Aorta (tissue), 5 donors: ENCODE results near the gene POU2AF1. TPM values are rescaled to one million over a fixed set of nuclear protein-coding genes. Genes with fewer than 3 reads are reported as not detected.
A peak's percentile ranks its signal among the peaks of the same experiment; 100 is the strongest.

Experiments used
- ATAC-seq: fragments of 200-7000 bp; cut with Tn5 transposase; one replicate; pipeline ENCODE4 v1.9.1; 2022; ENCODE audit warnings: moderate library complexity; ENCODE audit not compliant: low FRiP score
- DNase-seq, 2 donors: peaks; one replicate each; pipeline ENCODE4 v3.0.0-alpha.2; 2020
- H3K27ac ChIP-seq, 2 donors: one replicate each; pipeline ENCODE4 v1.5.1; 2013; ENCODE audit warnings: low read length in 2 of 2, mild to moderate bottlenecking in 2 of 2, moderate library complexity in 2 of 2, control low read depth in 1 of 2, inconsistent platforms in 1 of 2, low read depth in 1 of 2
- H3K27me3 ChIP-seq, 2 donors: one replicate each; pipeline ENCODE4 v1.6.1; 2013; ENCODE audit warnings: control low read depth in 1 of 2, low read length in 1 of 2, mild to moderate bottlenecking in 1 of 2, moderate library complexity in 1 of 2; ENCODE audit not compliant: insufficient read depth in 2 of 2, control insufficient read depth in 1 of 2
- H3K36me3 ChIP-seq, 2 donors: one replicate each; pipeline ENCODE4 v1.6.1; 2013; ENCODE audit warnings: control low read depth in 1 of 2, low read length in 1 of 2, mild to moderate bottlenecking in 1 of 2; ENCODE audit not compliant: insufficient read depth in 2 of 2, control insufficient read depth in 1 of 2
- H3K4me1 ChIP-seq, 2 donors: one replicate each; pipeline ENCODE4 v1.6.1; 2013; ENCODE audit warnings: low read length in 2 of 2, control low read depth in 1 of 2, mild to moderate bottlenecking in 1 of 2, moderate library complexity in 1 of 2; ENCODE audit not compliant: insufficient read depth in 2 of 2, control insufficient read depth in 1 of 2
- H3K4me3 ChIP-seq, 2 donors: one replicate each; pipeline ENCODE4 v1.5.1; 2013; ENCODE audit warnings: low read length in 2 of 2, control low read depth in 1 of 2, mild to moderate bottlenecking in 1 of 2
- H3K9me3 ChIP-seq: one replicate; pipeline ENCODE4 v1.6.1; 2013; ENCODE audit warnings: mild to moderate bottlenecking, low read length; ENCODE audit not compliant: control insufficient read depth
- WGBS, 2 donors: extraction: QIAGEN DNeasy Blood & Tissue Kit; methylation state at CpG; one replicate each; pipeline ENCODE4 v1.1.7; 2013; 5-methylcytosine and 5-hydroxymethylcytosine counted together
- intact Hi-C, 2 donors: fragments of 100-400 bp; cut with DNase I; formaldehyde crosslinking; loops; one replicate each; pipeline versions ENCODE4 v1.14.2 to v1.15.0; 2022
- polyA plus RNA-seq, 2 donors: library from polyadenylated mRNA; stranded (reverse); fragments of 200-250 nt; gene quantifications; one replicate each; pipeline ENCODE4 v1.2.3, GENCODE V29; 2013
- total RNA-seq, 2 donors: library from RNA; stranded (reverse); fragmentation: NEBNext Ultra II Directional; extraction: Animal tissue kit (Norgen Biotek cat#: 25700); gene quantifications; one replicate each; pipeline ENCODE4 v1.2.1, GENCODE V29; 2021
- donor health status: healthy with polysubstance abuse.
- donor health status: Bipolar disorder and iron deficiency.
- donor health status: DM: no; HTN: no; CAD: no.
- donor health status: DM: no; HTN: no; CAD: no.
- donor health status: DM: yes; HTN: yes; CAD: no.

The POU2AF1 gene
- total and polyA plus RNA-seq, 4 donors, result 0.05 to 1.2 (median 0.54) TPM

DNA sequence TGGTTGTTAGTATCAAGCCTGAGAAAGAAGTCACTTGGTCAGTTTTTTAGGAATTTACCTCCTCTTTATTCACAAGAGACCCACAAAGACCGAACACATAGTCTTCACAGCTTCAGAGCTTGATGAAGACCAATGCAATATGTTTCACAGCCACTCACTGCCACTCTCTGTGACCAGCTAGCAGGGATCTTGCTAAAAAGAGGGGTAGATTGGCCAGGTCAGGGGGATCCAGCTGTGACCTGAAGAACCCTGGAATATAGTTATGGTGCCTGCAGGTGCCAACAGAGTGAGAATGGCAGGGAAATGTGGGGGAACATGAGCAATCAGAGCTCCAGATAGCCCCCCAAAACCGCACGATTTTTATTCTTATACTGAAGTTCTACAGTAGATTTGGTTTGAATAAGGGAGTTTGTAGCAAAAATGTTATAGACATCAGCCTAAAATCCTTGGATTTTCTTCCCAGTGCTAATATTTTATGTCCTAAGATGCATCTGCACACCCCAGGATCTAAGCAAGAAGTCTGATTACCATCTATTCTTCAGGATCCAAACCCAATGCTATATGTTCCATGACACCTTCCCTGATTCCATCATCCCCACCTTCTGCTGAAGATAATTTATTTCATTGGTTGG lies 8.7 kb downstream of the POU2AF1 start:
- DNase-seq, result no peak
- no peaks in the 10 kb centered on the region for H3K27me3 ChIP-seq
- H3K9me3 ChIP-seq, result no peaks in the 10 kb centered on the region
- intact Hi-C loops, result no loop called here
- H3K4me1 ChIP-seq, result no peaks in the 10 kb centered on the region
- H3K36me3 ChIP-seq, result no peaks in the 10 kb centered on the region
- no peak overlapping the region for H3K27ac ChIP-seq
- H3K4me3 ChIP-seq, result no peak overlapping the region
- 92 to 94% methylated on average over 3 of the region's 3 CpGs for WGBS, 2 donors
- no peak for ATAC-seq

DNA sequence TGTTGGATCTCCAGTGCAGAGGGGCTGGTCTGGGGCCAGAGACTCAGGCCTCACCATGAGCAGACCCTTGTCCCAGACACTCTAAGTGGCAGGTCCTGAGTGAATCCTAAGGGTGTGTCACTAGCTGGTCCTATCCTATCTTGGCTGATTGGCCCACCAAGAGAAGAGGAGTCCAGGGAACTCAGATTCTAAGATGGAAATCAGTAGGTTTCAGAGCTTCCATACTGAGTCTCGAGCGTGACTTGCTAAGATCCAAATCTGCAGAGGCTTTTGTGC lies 10.9 kb downstream of the POU2AF1 start:
- ATAC-seq (peak; percentile 21), DNase-seq (no peak)
- Histone ChIP-seq H3K36me3 (no peaks in the 10 kb centered on the region), H3K27me3 (no peaks in the 10 kb centered on the region), H3K4me1 (no peaks in the 10 kb centered on the region), H3K9me3 (no peaks in the 10 kb centered on the region), H3K27ac (no peak overlapping the region), H3K4me3 (no peak overlapping the region)
- 92 to 97% methylated on average over 2 of the region's 2 CpGs for WGBS, 2 donors
- intact Hi-C loops, result no loop called here

DNA sequence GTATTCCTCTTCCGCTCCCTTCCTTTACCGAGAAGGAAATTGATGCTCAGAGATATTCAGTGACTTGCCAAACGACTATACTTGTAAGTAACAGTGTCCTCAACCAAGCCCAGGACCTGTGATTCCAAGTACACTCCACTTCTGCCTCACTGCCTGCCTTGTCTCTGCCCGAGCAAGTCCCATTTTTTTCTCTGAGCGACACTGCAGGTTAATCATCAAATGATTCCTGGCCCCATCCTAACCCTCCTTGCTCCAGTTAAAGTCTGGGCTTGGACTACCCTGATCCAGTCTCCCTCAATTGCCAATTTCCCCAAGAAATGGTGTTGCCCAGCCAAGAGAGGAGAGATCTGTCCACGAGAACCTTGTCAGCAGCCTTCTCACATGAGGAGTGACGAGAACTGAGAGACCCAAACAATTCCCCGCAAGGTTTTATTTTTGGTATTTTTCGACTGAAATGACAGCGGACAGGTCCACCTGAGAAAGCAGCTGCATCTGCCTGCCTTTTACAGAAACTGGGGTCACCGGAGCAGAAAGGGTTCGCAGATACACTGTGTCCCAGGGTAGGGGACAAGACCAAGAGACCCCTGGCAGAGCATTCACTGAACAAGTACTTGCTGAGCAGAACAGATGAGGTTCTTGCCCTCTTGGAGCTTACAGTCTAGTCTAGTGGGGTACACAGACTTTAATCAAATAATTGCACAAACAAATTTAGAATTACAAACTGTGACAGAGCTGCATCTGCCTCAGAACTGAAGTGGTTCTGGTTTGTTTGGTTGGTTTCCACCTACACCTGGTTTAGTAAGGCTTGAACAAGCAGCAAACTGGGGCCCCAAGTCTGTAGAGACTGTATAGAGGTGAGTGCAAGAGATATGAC lies 11.4 kb downstream of the POU2AF1 start:
- intact Hi-C loops, result no loop called here
- Histone ChIP-seq H3K4me1 (no peaks in the 10 kb centered on the region), H3K9me3 (no peaks in the 10 kb centered on the region), H3K4me3 (no peak overlapping the region), H3K36me3 (no peaks in the 10 kb centered on the region), H3K27ac (no peak overlapping the region), H3K27me3 (no peaks in the 10 kb centered on the region)
- no peak for DNase-seq
- 94% methylated on average over 12 of the region's 12 CpGs for WGBS, 2 donors
- ATAC-seq, result no peak

DNA sequence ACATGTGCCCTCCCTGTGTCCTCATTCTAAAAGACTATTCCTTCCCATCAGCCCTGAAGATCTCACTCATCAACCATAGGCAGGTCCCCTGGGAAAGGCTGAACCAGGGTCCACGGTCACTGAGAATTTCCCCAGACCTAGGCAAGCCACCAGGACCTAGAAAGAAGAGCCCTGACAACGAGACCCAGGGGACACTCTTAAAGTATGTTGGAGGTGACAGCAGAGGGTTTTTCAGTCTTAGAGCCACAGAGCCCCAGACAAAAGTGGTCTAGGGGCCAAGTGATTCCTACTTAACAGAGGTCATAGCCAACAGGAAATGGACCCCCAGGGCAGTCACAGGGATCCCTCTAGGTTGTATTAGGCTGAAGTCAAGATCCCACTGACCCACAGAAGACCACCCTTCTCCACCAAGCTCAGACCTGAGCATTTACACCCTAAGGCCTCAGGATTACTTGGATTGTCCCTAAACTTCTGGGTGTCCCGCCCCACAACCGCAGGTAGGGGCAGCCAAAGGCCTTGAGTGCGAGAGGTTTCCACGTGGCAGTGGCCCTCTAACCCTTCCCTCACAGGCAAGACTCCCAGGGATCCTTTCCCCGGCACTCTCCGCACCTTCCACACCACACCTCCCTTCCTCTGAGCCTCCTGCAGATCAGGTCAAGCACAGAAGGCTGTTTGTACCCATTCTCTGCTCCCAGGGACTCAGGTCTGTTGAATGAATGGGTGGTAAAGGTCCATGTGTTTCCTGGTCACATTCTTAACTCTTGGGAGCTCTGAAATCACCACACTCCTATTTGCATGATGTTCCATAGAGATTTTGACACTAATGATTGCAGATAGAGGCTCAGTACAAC lies 12.3 kb downstream of the POU2AF1 start:
- no peak overlapping the region for H3K4me3 ChIP-seq
- no peak overlapping the region for H3K27ac ChIP-seq
- intact Hi-C loops, result no loop called here
- 95% methylated on average over 8 of the region's 8 CpGs for WGBS, 2 donors
- DNase-seq (no peak), ATAC-seq (no peak)
- no peaks in the 10 kb centered on the region for H3K27me3 ChIP-seq
- no peaks in the 10 kb centered on the region for H3K4me1 ChIP-seq
- no peaks in the 10 kb centered on the region for H3K36me3 ChIP-seq
- no peaks in the 10 kb centered on the region for H3K9me3 ChIP-seq

DNA sequence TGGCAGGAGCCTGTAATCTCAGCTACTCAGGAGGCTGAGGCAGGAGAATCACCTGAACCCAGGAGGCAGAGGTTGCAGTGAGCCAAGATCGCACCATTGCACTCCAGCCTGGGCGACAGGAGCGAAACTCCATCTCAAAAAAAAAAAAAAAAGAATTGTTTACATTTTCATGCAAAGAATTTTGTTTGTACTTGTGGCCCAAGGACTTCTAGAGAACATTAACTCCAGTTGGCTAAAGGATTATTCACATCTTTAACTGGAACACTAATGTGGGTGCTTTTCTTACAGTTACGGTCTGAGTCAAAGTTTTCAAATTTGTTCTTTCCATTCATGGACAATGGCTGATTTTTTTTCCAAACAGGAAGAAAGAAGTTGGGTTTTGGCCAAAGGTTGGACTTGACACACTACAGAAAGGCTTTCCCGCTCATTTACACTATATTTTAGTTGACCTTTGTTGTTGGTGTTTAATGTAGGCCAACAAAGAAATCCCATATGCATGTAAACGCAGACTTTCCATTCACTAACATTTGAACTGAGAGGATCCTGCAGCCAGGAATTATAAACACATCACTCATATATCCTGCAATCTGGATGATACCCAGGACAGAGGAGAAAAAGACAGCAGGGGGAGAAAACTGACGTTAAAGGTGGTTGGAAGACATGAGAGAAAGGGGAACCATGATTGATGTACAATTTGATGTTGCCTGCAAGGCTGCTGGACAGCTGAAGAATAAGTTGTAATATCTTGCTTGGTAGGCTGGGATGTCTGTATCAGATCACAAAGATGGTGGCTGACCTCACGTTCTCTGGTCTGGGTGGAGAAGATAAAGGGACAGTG lies 13.1 kb downstream of the POU2AF1 start:
- Histone ChIP-seq H3K27me3 (no peaks in the 10 kb centered on the region), H3K27ac (no peak overlapping the region), H3K4me3 (no peak overlapping the region), H3K4me1 (no peaks in the 10 kb centered on the region), H3K9me3 (no peaks in the 10 kb centered on the region), H3K36me3 (no peaks in the 10 kb centered on the region)
- 85 to 86% methylated on average over 8 of the region's 8 CpGs for WGBS, 2 donors
- DNase-seq, result no peak
- ATAC-seq, result no peak
- intact Hi-C loops, result no loop called here

DNA sequence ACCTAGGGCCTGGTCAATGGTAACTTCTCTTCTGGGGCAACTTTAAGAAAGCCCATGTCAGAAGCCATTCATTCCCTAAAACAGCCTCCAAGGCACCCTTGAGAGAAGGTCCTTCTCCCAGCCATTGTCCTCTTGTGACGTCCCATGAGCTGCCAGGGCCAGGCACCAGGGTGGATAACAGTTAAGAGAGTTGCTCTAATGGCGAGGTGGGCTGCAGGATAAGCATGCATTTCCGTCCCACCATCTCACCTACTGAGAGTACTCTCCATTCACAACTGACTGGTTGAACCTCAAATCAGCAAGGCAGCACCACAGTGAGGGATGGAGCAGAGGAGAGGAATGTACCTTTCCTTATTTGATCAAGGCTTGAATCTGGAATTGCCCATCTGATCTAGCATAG lies 14.6 kb downstream of the POU2AF1 start:
- WGBS, 2 donors, result 96 to 98% methylated on average over 3 of the region's 3 CpGs
- DNase-seq, result no peak
- no peaks in the 10 kb centered on the region for H3K36me3 ChIP-seq
- no peak overlapping the region for H3K27ac ChIP-seq
- no peaks in the 10 kb centered on the region for H3K9me3 ChIP-seq
- H3K4me3 ChIP-seq, result no peak overlapping the region
- no peak for ATAC-seq
- intact Hi-C loops, result no loop called here
- H3K27me3 ChIP-seq, result no peaks in the 10 kb centered on the region
- H3K4me1 ChIP-seq, result no peaks in the 10 kb centered on the region

DNA sequence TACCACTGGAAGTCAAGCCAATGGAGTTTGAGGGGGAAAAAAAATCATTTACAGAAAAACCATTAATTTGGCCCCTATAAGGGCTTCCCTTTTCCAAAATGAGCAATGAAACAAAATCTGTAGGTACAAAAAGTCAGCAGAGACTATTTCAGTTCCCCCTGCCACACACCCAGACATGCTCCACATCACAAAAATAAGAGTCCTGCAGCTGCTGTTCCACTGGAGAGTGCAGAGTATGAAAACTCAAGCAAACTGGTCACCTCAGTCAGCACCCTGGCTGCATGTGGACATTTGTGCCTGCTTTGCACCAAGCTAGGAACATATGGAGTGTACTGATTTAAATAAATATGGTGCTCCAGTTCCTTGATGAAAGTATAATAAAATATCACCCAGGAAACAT lies 15.1 kb downstream of the POU2AF1 start:
- Histone ChIP-seq H3K27ac (no peak overlapping the region), H3K4me3 (no peak overlapping the region), H3K9me3 (no peaks in the 10 kb centered on the region), H3K27me3 (no peaks in the 10 kb centered on the region), H3K36me3 (no peaks in the 10 kb centered on the region), H3K4me1 (no peaks in the 10 kb centered on the region)
- DNase-seq (no peak), ATAC-seq (no peak)
- intact Hi-C loops, result no loop called here

DNA sequence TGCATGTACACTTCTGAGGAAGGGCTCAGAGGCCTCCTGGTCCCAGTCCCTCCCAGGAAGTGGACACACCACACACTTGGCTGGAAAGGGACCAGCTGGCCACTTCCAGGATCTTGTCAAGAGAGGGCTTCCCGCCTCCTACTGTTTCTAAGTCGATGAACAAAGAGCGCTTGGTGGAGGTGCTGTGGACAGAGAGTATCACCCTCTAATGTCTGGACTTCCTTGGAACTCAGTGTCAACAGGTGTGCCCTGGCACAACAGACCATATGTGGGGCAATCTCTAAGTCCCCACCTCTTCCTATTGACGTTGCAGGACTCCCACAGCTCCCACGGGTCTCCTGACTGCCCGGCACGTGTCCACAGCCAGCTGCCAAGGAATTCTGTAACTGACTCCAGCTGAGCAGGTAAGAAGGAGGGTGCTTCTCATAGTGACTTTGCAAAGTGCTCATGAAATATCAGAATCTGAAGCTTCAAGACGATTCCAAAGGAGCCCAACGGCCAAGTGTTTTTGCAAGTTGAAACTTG lies 16.1 kb downstream of the POU2AF1 start:
- Histone ChIP-seq H3K4me1 (no peaks in the 10 kb centered on the region), H3K27me3 (no peaks in the 10 kb centered on the region), H3K4me3 (no peak overlapping the region), H3K36me3 (no peaks in the 10 kb centered on the region), H3K27ac (no peak overlapping the region), H3K9me3 (no peaks in the 10 kb centered on the region)
- ATAC-seq (no peak), DNase-seq (no peak)
- intact Hi-C loops, result no loop called here
- WGBS, 2 donors, result 79 to 84% methylated on average over 9 of the region's 9 CpGs
